Stimulated activated effector memory CD8-positive, alpha-beta T cell treated with anti-CD3 and anti-CD28 coated beads, Interleukin-12 subunit alpha, Interleukin-12 subunit beta, amount 100 ng/mL, for 72 hours (primary cell): ENCODE results near the gene TTLL9.
"Not testable (repeated sequence)": the region's sequence is repeated elsewhere in the genome, so short reads cannot be mapped to it uniquely, and the experiment has no call there.

Experiments used
- ATAC-seq: fragments of 150-1000 bp; cut with Tn5 transposase; 2 replicates; pipeline ENCODE4 v1.10.0; 2021
- DNase-seq, 2 donors: peaks; one replicate each; pipeline ENCODE4 v3.0.0; 2021 to 2022; ENCODE audit warnings: low spot score in 2 of 2
- H3K27ac Mint-ChIP-seq: one replicate; pipeline ENCODE4 v1.8.0; 2022; ENCODE audit warnings: mild to moderate bottlenecking, mixed read lengths
- H3K36me3 Mint-ChIP-seq: one replicate; pipeline ENCODE4 v1.8.0; 2022; ENCODE audit warnings: mild to moderate bottlenecking, mixed read lengths
- H3K4me1 Mint-ChIP-seq: one replicate; pipeline ENCODE4 v1.8.0; 2022; ENCODE audit warnings: mixed read lengths
- H3K4me3 Mint-ChIP-seq: one replicate; pipeline ENCODE4 v1.8.0; 2022; ENCODE audit warnings: mild to moderate bottlenecking, mixed read lengths
- H3K9me3 Mint-ChIP-seq: one replicate; pipeline ENCODE4 v1.8.0; 2022; ENCODE audit warnings: mixed read lengths

Gene TTLL9

GRCh38 chr20:31910071-31910803 lies 39.8 kb downstream of the TTLL9 start:
- Mint-ChIP-seq H3K27ac (no peak overlapping the region), H3K4me1 (no peaks in the 10 kb centered on the region), H3K36me3 (no peaks in the 10 kb centered on the region), H3K9me3 (no peaks in the 10 kb centered on the region), H3K4me3 (no peak overlapping the region)
- DNase-seq (no peak), ATAC-seq (no peak)

GRCh38 chr20:31913431-31914157 lies 43.2 kb downstream of the TTLL9 start:
- ATAC-seq (no peak), DNase-seq (no peak)
- Mint-ChIP-seq H3K4me3 (no peak overlapping the region), H3K9me3 (no peaks in the 10 kb centered on the region), H3K4me1 (no peaks in the 10 kb centered on the region), H3K27ac (no peak overlapping the region), H3K36me3 (no peaks in the 10 kb centered on the region)

- no peaks in the 10 kb centered on the region for H3K36me3 Mint-ChIP-seq
- no peaks in the 10 kb centered on the region for H3K4me1 Mint-ChIP-seq
- no peak for DNase-seq
- no peak for ATAC-seq
- no peak overlapping the region for H3K27ac Mint-ChIP-seq
- H3K4me3 Mint-ChIP-seq, result no peak overlapping the region
- no peaks in the 10 kb centered on the region for H3K9me3 Mint-ChIP-seq
These were observed 43.7 kb downstream of the TTLL9 start for GRCh38 chr20:31914170-31914569.

- H3K4me3 Mint-ChIP-seq, result no peak overlapping the region
- no peak for ATAC-seq
- H3K27ac Mint-ChIP-seq, result no peak overlapping the region
- DNase-seq, result no peak
- no peaks in the 10 kb centered on the region for H3K36me3 Mint-ChIP-seq
- no peaks in the 10 kb centered on the region for H3K9me3 Mint-ChIP-seq
- no peaks in the 10 kb centered on the region for H3K4me1 Mint-ChIP-seq
These were observed 45.3 kb downstream of the TTLL9 start for GRCh38 chr20:31915491-31916280.

- H3K9me3 Mint-ChIP-seq, result no peaks in the 10 kb centered on the region
- no peak overlapping the region for H3K4me3 Mint-ChIP-seq
- no peaks in the 10 kb centered on the region for H3K4me1 Mint-ChIP-seq
- H3K36me3 Mint-ChIP-seq, result no peaks in the 10 kb centered on the region
- ATAC-seq, result no peak
- no peak overlapping the region for H3K27ac Mint-ChIP-seq
- no peak for DNase-seq
These were observed 46.3 kb downstream of the TTLL9 start for GRCh38 chr20:31916708-31917107.

- H3K4me3 Mint-ChIP-seq, DNase-seq, ATAC-seq, H3K36me3 Mint-ChIP-seq, H3K4me1 Mint-ChIP-seq, H3K27ac Mint-ChIP-seq, H3K9me3 Mint-ChIP-seq: not testable (repeated sequence)
These were observed 47.6 kb downstream of the TTLL9 start for GRCh38 chr20:31917962-31918412.

GRCh38 chr20:31918466-31919105 lies 48.2 kb downstream of the TTLL9 start:
- peaks cover 7% of the 10 kb centered on the region for H3K4me1 Mint-ChIP-seq
- no peak overlapping the region for H3K4me3 Mint-ChIP-seq
- no peak for DNase-seq
- no peak overlapping the region for H3K27ac Mint-ChIP-seq
- H3K36me3 Mint-ChIP-seq, result no peaks in the 10 kb centered on the region
- no peaks in the 10 kb centered on the region for H3K9me3 Mint-ChIP-seq
- no peak for ATAC-seq

GRCh38 chr20:31919410-31920155 lies 49.1 kb downstream of the TTLL9 start:
- no peak for DNase-seq
- no peaks in the 10 kb centered on the region for H3K9me3 Mint-ChIP-seq
- H3K4me3 Mint-ChIP-seq, result no peak overlapping the region
- no peak overlapping the region for H3K27ac Mint-ChIP-seq
- H3K4me1 Mint-ChIP-seq, result peaks cover 16% of the 10 kb centered on the region
- no peak for ATAC-seq
- H3K36me3 Mint-ChIP-seq, result no peaks in the 10 kb centered on the region

GRCh38 chr20:31920275-31920855 lies 49.9 kb downstream of the TTLL9 start:
- no peak for DNase-seq
- no peak overlapping the region for H3K4me3 Mint-ChIP-seq
- H3K4me1 Mint-ChIP-seq, result peaks cover 16% of the 10 kb centered on the region
- H3K27ac Mint-ChIP-seq, result no peak overlapping the region
- no peaks in the 10 kb centered on the region for H3K36me3 Mint-ChIP-seq
- no peaks in the 10 kb centered on the region for H3K9me3 Mint-ChIP-seq
- ATAC-seq, result no peak

GRCh38 chr20:31921480-31921879 lies 51.0 kb downstream of the TTLL9 start:
- DNase-seq, H3K4me3 Mint-ChIP-seq, H3K36me3 Mint-ChIP-seq, H3K9me3 Mint-ChIP-seq, ATAC-seq, H3K27ac Mint-ChIP-seq: not testable (repeated sequence)
- peaks cover 16% of the 10 kb centered on the region for H3K4me1 Mint-ChIP-seq

- Mint-ChIP-seq H3K9me3 (no peaks in the 10 kb centered on the region), H3K4me3 (no peak overlapping the region), H3K4me1 (peaks cover 16% of the 10 kb centered on the region), H3K36me3 (no peaks in the 10 kb centered on the region), H3K27ac (no peak overlapping the region)
- ATAC-seq (no peak), DNase-seq (no peak)
These were observed 51.7 kb downstream of the TTLL9 start for GRCh38 chr20:31922181-31922580.

- no peak for ATAC-seq
- H3K4me3 Mint-ChIP-seq, result no peak overlapping the region
These were observed 52.2 kb downstream of the TTLL9 start for GRCh38 chr20:31922588-31922987.

GRCh38 chr20:31923388-31924331 lies 53.2 kb downstream of the TTLL9 start:
- peak; percentile 68 for ATAC-seq
- no peaks in the 10 kb centered on the region for H3K9me3 Mint-ChIP-seq
- no peak overlapping the region for H3K4me3 Mint-ChIP-seq
- no peak for DNase-seq
- H3K4me1 Mint-ChIP-seq, result peaks cover 16% of the 10 kb centered on the region
- peak overlapping the region; percentile 57 for H3K27ac Mint-ChIP-seq
- H3K36me3 Mint-ChIP-seq, result no peaks in the 10 kb centered on the region

More at GRCh38 chr20:31922588-31922987, 52.2 kb downstream of the TTLL9 start:
- DNase-seq, result no peak
- H3K9me3 Mint-ChIP-seq, result no peaks in the 10 kb centered on the region
- H3K4me1 Mint-ChIP-seq, result peaks cover 16% of the 10 kb centered on the region
- no peak overlapping the region for H3K27ac Mint-ChIP-seq
- H3K36me3 Mint-ChIP-seq, result no peaks in the 10 kb centered on the region
